Activated T-helper 17 cell treated with anti-CD3 and anti-CD28 coated beads, Interleukin-2, amount 50 U/mL, for 72 hours (primary cell): ENCODE results near the gene AP2B1. TPM values are rescaled to one million over a fixed set of nuclear protein-coding genes. Genes with fewer than 3 reads are reported as not detected.

Source experiments
- ATAC-seq: fragments of 150-1000 bp; cut with Tn5 transposase; replicated peaks from 2 replicates; pipeline ENCODE4 v1.10.0; 2021; ENCODE audit warnings: mild to moderate bottlenecking, moderate library complexity
- H3K27ac Mint-ChIP-seq: one replicate; pipeline ENCODE4 v1.8.0; 2022; ENCODE audit warnings: mixed read lengths
- H3K27me3 Mint-ChIP-seq: one replicate; pipeline ENCODE4 v1.8.0; 2022; ENCODE audit warnings: mixed read lengths
- H3K36me3 Mint-ChIP-seq: one replicate; pipeline ENCODE4 v1.8.0; 2022; ENCODE audit warnings: low read depth, mild to moderate bottlenecking, mixed read lengths
- H3K4me1 Mint-ChIP-seq: one replicate; pipeline ENCODE4 v1.8.0; 2022; ENCODE audit warnings: mixed read lengths
- H3K4me3 Mint-ChIP-seq: one replicate; pipeline ENCODE4 v1.8.0; 2022; ENCODE audit warnings: mild to moderate bottlenecking, mixed read lengths
- H3K9me3 Mint-ChIP-seq: one replicate; pipeline ENCODE4 v1.8.0; 2022; ENCODE audit warnings: mixed read lengths
- total RNA-seq, 2 donors: library from RNA; stranded (reverse); gene quantifications; one replicate each; pipeline ENCODE4 v1.2.3, GENCODE V29; 2022

AP2B1 gene
- total RNA-seq = 100 to 1,000 TPM; 189 to 213 TPM

DNA sequence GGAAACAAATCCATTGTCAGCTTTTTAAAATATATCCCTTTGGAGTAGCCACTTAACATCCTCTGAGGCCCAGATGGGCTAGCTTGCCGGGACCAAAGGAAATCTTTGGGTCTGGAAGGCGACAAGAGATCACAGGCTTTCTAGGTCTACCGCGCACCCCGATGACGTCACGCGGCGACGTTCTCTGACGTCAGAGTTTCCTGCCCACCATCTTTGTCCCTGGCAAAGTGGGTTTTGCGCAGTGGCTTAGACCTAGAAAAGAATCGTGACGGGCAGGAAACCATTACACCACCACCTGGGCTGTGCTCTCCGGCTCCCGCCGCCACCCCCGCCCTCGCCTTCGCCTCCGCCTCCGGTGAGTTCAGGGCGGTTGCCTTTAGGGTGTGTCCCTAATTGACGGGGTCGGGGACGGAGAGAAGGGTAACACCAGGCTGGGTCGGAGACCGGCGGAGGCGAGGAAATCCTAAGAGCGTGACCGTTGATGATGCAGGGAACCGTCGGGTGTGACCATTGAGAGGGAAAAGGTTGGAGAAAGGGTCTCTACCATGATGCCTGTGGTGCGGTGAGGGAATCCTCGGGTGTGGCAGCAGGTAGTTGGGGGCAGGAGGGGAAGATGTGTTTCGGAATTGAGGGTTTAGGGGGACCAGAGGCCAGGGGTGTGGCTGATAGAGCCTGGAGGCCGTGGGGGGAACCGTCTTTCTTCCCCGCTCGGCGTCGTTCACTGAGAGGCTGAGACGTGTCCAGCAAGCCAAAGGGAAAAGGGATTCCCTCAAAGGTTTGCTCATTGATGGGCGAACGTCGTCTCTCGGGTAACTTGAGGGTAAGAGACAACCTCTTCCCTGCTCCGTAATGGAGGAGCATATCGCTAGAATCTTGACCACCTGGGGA lies at the start of gene AP2B1:
AP2B1 (plus strand) TSS at position 249 of the 888 bp plus-strand sequence. CDS start 6,709 bp downstream, outside the sequence.
- peak within 1 kb of the TSS; percentile 99 for H3K4me3 Mint-ChIP-seq
- H3K36me3 Mint-ChIP-seq = peaks cover 27% of the 10 kb centered on the region
- no peaks in the 10 kb centered on the region for H3K9me3 Mint-ChIP-seq
- peak; percentile 94 for ATAC-seq
- H3K4me1 Mint-ChIP-seq = peaks cover 13% of the 10 kb centered on the region
- no peaks in the 10 kb centered on the region for H3K27me3 Mint-ChIP-seq
- H3K27ac Mint-ChIP-seq = peak within 1 kb of the TSS; percentile 99

DNA sequence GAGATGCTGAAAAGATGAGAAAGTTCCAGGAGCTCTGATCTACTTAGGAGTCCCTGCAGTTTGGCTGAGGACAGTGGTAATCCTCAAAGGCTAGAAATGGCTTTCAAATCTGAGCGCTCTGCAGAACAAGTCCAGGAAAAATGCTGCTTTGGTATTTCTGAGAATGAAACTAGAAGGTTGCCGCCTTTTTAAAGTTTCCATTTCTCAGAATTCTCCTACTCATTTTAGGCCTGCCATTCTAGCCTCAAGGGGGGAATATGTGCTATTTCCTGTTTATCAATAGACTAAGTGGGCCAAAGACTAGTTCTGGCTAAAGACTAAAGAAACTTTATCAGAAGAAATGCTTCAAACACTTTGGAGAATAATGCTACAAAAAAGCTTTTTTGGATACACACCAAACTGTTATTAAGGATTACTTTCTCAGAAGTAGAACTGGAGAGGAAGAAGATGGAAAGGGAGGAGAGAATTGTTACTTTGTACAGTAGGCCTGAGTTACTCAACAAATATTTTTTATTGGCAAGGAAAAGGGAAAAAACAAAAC lies 49.5 kb upstream of the AP2B1 start, which contains the start of gene SLFN12L:
SLFN12L (minus strand) TSS at position 78 of the 541 bp plus-strand sequence. CDS start 15,314 bp downstream, outside the sequence.
- Mint-ChIP-seq H3K27me3 (no peaks in the 10 kb centered on the region), H3K4me3 (peak within 1 kb of the TSS; percentile 79), H3K4me1 (peaks cover 36% of the 10 kb centered on the region), H3K9me3 (no peaks in the 10 kb centered on the region), H3K36me3 (peaks cover 47% of the 10 kb centered on the region), H3K27ac (peak within 1 kb of the TSS; percentile 96)
- ATAC-seq = peak; percentile 59

DNA sequence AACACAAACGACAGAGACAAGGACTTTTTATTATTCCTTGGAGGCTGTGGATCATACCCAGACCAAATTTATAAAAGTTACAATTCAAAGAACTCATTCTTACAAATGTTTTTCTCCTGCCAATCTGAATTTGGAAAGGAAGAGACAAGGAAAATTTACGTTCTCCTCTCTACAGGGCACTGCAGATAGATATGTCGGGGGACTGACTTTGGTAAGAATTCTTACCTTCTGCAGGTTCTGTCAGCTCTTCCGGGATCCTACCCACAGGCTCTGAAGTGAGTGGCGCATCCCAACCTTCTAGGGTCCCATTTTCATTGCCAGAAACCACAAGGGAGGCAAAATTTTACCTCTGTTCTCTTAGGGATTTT lies 47.5 kb upstream of the AP2B1 start:
- Mint-ChIP-seq H3K27me3 (no peaks in the 10 kb centered on the region), H3K4me1 (peaks cover 24% of the 10 kb centered on the region), H3K36me3 (peaks cover 30% of the 10 kb centered on the region), H3K9me3 (no peaks in the 10 kb centered on the region), H3K27ac (peak overlapping the region; percentile 96), H3K4me3 (peak overlapping the region; percentile 79)
- ATAC-seq = no peak

DNA sequence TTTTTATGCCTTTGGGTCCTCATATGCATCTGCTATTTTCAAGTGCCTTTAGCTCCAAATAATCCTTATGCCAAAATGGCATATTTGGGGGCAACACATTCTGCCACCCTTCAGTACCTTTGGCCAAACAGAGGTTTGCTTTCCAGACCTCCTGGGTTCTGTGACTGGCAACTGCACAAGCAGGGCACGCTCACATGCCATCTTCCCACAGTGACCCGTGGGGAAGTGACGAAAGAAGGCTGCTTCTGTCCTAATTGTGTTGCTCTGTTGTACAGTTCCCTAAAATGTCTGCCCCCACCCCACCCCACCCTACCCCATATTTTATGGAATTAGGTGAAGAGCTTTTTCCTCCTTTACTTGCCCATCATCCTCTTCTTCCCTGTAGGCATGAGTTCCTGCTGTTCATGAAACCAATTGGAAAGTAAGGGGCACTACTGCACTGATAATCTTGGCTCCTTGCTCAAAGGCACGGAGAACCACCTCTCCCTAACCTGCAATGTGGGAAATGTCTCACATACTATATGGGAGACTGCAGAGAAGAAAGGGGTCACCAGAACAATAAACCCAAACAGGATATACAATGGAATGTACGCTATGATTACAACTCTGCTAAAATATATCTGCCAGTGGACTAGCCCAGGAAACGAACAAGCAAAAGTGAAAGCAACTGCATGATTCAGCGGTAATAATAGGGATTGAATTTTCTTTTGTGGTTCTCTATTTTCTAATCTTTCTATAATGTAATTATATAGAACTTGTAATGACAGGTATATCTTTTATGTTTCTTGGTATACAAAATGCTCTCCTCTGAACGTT lies 46.3 kb upstream of the AP2B1 start:
- peak; percentile 54 for ATAC-seq
- H3K27me3 Mint-ChIP-seq = no peaks in the 10 kb centered on the region
- peaks cover 30% of the 10 kb centered on the region for H3K4me1 Mint-ChIP-seq
- peak overlapping the region; percentile 79 for H3K4me3 Mint-ChIP-seq
- H3K9me3 Mint-ChIP-seq = no peaks in the 10 kb centered on the region
- peaks cover 19% of the 10 kb centered on the region for H3K36me3 Mint-ChIP-seq
- H3K27ac Mint-ChIP-seq = peak overlapping the region; percentile 96

DNA sequence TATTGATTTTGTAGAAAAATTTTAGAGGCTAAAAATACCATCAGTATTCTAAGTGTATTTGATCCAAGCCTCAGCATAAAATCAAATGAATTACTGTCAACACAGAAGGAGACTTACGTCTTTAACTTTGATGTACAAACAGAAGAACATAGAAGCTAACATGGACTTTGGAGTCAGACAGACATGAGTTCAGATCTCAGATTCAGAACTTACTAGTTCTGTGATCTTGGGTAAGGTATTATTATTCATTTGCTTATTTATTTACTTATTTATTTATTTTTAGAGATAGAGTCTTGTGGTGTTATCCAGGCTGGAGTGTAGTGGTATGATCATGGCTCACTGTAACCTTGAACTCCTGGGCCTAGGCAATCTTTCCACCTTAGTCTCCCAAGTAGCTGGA lies 45.7 kb upstream of the AP2B1 start:
- no peaks in the 10 kb centered on the region for H3K9me3 Mint-ChIP-seq
- H3K4me1 Mint-ChIP-seq = peaks cover 30% of the 10 kb centered on the region
- no peaks in the 10 kb centered on the region for H3K27me3 Mint-ChIP-seq
- peak overlapping the region; percentile 96 for H3K27ac Mint-ChIP-seq
- H3K36me3 Mint-ChIP-seq = peaks cover 12% of the 10 kb centered on the region
- peak overlapping the region; percentile 79 for H3K4me3 Mint-ChIP-seq
- no peak for ATAC-seq

DNA sequence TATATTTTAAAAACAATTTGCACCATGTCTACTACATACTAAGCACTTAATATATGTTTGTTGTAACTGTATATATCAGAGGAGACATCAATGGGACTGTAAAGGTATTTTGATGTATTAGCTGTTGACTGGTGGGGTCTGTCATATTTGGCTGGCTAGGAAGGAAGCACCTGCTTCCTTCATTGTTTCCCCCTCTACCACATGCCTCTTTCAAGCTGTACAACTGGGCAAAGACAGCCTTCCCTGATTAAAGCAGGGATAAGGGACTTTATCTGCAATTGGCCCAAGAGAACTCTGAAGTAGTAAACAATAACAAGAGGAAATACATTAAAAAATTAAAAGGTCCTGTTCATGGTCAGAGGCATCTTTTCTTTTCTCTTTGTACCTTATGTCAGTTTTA lies 44.1 kb upstream of the AP2B1 start:
- ATAC-seq = no peak
- peak overlapping the region; percentile 14 for H3K4me3 Mint-ChIP-seq
- no peaks in the 10 kb centered on the region for H3K27me3 Mint-ChIP-seq
- no peak overlapping the region for H3K27ac Mint-ChIP-seq
- H3K4me1 Mint-ChIP-seq = peaks cover 25% of the 10 kb centered on the region
- no peaks in the 10 kb centered on the region for H3K36me3 Mint-ChIP-seq
- H3K9me3 Mint-ChIP-seq = no peaks in the 10 kb centered on the region

DNA sequence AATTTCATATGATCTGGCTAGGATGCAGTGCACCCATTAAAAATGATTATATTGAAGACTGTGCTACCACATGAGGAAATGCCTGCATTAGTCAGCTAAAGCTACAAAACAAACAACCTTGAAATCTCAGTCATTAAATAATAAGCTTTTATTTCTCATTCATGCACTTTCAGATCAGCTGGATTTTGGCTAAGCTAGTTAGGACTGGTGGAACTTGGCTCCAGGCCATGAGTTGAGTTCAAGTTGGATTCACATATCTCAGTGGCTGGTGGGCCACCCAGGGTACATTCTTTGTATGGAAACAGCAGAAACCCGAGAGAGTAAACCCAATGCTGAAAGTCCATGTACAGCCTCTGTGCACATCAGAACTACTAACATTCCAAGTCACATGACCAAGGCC lies 43.3 kb upstream of the AP2B1 start:
- no peaks in the 10 kb centered on the region for H3K9me3 Mint-ChIP-seq
- peaks cover 19% of the 10 kb centered on the region for H3K4me1 Mint-ChIP-seq
- no peaks in the 10 kb centered on the region for H3K36me3 Mint-ChIP-seq
- H3K27me3 Mint-ChIP-seq = no peaks in the 10 kb centered on the region
- no peak for ATAC-seq
- no peak overlapping the region for H3K4me3 Mint-ChIP-seq
- no peak overlapping the region for H3K27ac Mint-ChIP-seq

DNA sequence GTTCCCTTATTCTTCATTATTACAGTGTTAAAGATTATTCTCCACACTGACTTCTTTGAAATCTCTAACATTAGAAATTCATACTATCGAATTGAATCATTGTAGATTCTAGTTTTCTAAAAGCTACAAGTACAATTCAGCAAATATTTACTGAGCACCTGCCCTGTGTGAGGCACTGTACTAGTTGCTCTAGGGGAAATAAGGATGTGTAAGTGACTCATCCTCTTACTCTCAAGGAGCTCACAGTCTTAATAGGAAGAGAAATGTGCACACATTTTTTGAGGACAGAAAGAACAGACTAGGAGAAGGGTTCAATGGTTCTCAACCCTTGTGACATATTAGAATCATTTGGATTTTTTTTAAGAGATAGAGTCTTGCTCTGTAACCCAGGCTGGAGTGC lies 42.0 kb upstream of the AP2B1 start:
- ATAC-seq = peak; percentile 47
- Mint-ChIP-seq H3K4me3 (no peak overlapping the region), H3K27me3 (no peaks in the 10 kb centered on the region), H3K36me3 (no peaks in the 10 kb centered on the region), H3K4me1 (peaks cover 15% of the 10 kb centered on the region), H3K27ac (no peak overlapping the region), H3K9me3 (no peaks in the 10 kb centered on the region)

DNA sequence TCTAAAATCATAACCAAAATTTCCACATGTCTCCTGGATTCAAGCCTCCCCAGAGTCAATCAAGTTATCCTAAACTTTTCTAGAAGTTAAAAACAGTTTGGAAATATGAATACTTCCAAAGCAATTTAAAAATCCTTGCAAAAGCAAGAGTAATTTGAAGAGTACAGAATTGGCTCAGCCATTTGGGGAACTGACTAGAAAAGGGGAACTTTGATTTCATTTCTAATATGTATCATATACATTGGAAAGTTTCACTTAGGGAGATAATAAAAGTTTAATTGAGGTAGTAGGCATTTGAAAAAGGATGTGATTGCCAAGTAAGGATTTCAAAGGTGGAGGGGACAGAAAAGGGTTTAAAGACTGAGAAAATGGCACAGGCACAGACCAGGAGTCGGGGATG lies 40.6 kb upstream of the AP2B1 start:
- H3K4me1 Mint-ChIP-seq = peaks cover 6% of the 10 kb centered on the region
- H3K27me3 Mint-ChIP-seq = no peaks in the 10 kb centered on the region
- peak; percentile 26 for ATAC-seq
- H3K9me3 Mint-ChIP-seq = no peaks in the 10 kb centered on the region
- no peak overlapping the region for H3K4me3 Mint-ChIP-seq
- no peaks in the 10 kb centered on the region for H3K36me3 Mint-ChIP-seq
- no peak overlapping the region for H3K27ac Mint-ChIP-seq

DNA sequence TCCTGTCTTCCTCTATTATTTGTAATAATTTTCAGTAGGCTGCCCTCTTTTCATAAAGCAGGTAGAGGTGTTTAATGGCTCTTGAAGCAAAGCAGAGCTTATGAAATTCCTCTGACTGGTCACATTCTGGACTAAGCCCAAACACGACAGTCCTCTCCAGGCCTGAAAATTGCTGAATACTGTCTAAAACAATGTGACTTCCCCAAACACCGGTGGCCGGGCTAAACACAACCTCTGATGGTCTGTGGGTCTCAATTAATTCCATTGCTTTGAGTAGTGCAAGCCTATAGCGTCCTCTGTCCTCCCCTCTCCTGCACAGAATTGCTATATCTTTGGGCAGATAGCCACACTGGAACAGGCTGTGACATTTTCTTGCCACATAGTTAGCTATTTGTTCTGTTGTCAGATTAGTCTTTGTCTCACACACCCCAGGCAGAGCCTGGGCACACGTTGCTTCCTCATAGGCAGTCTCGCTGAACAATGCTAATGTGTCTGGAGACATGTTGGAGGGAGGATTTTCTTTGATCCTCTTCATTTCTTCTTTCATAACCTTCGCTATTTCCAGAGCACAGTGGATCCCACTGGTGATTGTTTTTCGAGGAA lies 38.8 kb upstream of the AP2B1 start:
- Mint-ChIP-seq H3K27me3 (no peaks in the 10 kb centered on the region), H3K4me3 (no peak overlapping the region), H3K36me3 (no peaks in the 10 kb centered on the region), H3K27ac (no peak overlapping the region), H3K9me3 (no peaks in the 10 kb centered on the region), H3K4me1 (peaks cover 6% of the 10 kb centered on the region)
- ATAC-seq = no peak

DNA sequence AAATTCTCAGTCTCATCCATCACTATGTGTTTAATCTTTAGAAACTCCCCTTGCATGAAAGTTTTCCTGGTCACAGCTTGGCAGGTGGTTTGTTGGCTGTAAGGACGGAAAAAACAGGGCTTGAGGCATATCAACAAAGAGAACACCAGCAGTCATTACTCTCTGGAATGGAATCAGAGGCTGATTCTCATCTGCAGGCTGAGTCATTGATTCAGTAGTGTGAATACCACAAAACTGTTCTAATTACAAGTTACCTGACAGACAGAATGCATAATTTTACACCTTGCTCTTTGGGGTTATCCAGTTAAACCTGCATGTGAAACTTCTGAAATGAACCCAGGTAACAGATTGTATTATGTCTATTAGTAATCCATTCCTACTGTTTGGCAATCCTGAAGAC lies 38.1 kb upstream of the AP2B1 start:
- H3K27me3 Mint-ChIP-seq = no peaks in the 10 kb centered on the region

DNA sequence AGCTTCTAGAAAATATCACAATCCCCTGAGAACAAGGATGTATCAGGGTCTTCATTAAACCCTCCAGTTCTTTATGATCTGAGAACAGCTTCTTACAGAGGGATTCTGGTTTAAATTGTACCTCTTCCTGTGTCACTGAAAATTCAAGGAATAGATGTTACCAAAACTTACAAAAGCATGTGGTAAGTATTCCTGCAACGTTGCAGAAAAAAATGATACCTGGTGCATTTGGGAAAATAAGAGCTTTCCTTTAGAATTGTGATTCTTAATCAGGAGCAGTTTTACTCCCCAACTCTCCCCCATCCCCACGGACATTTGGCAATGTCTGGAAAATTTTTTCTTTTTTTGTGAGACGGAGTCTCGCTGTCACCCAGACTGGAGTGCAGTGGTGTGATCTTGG lies 33.8 kb upstream of the AP2B1 start:
- Mint-ChIP-seq H3K27ac (no peak overlapping the region), H3K27me3 (no peaks in the 10 kb centered on the region), H3K9me3 (no peaks in the 10 kb centered on the region), H3K36me3 (no peaks in the 10 kb centered on the region), H3K4me1 (no peaks in the 10 kb centered on the region), H3K4me3 (no peak overlapping the region)
- ATAC-seq = no peak

More for the DNA sequence above, 38.1 kb upstream of the AP2B1 start:
- Mint-ChIP-seq H3K27ac (no peak overlapping the region), H3K4me3 (no peak overlapping the region), H3K4me1 (peaks cover 6% of the 10 kb centered on the region), H3K36me3 (no peaks in the 10 kb centered on the region), H3K9me3 (no peaks in the 10 kb centered on the region)
- peak; percentile 54 for ATAC-seq

DNA sequence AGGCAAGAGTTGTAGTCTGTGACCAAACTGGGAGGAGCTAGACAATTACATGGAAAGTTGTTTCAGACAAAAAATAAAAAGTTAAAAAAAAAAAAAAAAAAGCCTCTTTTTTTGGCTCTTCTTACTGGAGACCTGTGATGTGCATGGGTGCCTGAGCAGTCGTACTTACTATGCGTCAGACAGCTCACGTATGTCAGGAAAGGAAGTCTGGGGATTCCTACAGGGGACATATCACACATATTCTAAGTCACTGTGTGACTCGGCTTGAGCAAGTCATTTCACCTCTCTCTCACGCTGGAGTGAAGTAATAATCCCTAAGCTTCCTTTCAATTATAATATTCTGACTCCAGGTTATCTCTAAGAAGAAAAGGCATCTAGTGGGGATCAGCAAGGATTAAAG lies 32.5 kb upstream of the AP2B1 start:
- H3K27me3 Mint-ChIP-seq = peaks cover 5% of the 10 kb centered on the region
- no peaks in the 10 kb centered on the region for H3K36me3 Mint-ChIP-seq
- ATAC-seq = peak; percentile 89
- no peaks in the 10 kb centered on the region for H3K4me1 Mint-ChIP-seq
- no peak overlapping the region for H3K4me3 Mint-ChIP-seq
- H3K27ac Mint-ChIP-seq = no peak overlapping the region
- H3K9me3 Mint-ChIP-seq = no peaks in the 10 kb centered on the region

DNA sequence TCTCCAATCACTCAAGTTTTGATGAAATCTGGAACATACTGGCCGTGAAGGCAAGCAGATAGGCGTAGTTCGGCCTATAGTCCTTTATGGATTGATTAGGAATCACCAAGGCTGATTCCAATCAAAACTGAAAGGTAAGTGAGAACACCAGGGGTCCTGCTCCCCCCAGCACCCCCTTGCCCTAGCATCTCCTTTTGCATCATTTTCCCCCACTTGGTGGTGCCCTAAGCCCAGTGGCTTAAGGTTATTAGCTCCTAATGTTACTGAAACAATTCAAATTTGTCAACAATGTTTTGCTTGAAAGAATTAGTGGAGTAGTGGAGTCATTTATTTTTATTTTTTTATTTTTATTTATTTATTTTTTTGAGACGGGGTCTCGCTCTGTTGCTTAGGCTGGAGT lies 31.4 kb upstream of the AP2B1 start:
- Mint-ChIP-seq H3K36me3 (no peaks in the 10 kb centered on the region), H3K9me3 (no peaks in the 10 kb centered on the region), H3K4me3 (no peak overlapping the region), H3K27me3 (peaks cover 5% of the 10 kb centered on the region), H3K4me1 (no peaks in the 10 kb centered on the region), H3K27ac (no peak overlapping the region)
- ATAC-seq = no peak
